GM15510 (cell line): ENCODE data around the gene AKAP1.

Experiments used
- POLR2A ChIP-seq: IDR thresholded peaks from 3 replicates; pipeline ENCODE4 v1.6.1; 2011; ENCODE audit warnings: borderline replicate concordance; ENCODE audit not compliant: insufficient read length; ENCODE audit errors: extremely low read depth

Gene AKAP1

DNA sequence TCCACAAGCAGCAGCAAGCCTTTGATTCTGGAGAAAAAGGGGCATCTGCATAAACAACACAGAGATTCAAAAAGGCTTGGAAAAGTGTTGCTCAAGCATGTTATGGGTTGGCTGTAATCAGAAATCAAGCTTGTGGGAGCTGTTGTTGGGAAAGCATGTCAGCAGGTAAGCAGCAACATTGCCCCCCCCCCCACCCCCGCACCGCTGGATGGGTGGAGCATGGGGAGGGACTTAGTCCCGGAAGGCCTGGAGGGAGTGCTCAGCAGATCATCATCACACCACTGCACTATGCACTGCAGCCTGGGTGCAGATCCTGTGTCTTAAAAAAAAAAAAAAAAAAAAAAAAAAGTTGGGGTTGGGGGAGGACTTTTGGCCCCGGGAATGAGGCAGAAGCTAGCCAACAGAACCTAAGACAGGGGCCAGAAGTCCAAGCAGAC, 16.8 kb upstream of the AKAP1 start:
- no peak for TF ChIP-seq POLR2A

DNA sequence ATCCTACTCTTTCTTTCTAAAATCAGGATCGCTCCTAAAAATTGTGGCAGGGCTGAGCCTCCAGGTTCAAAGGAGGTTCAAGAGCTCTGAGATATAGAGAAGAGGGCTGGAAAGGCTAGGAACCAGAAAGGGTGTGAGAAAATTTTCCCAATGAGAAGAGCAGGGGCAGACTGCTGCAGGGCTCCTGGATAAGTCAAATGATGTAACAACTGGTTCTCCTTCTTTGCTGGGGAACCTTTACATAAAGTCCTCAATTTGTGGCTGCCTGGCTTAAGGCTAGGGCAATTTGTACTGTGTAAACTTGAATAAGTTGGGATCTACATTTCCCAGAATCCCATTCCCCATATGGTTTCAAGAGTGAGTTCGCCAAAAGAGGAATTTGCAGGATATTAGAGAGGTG, 16.3 kb upstream of the AKAP1 start:
- no peak for TF ChIP-seq POLR2A

DNA sequence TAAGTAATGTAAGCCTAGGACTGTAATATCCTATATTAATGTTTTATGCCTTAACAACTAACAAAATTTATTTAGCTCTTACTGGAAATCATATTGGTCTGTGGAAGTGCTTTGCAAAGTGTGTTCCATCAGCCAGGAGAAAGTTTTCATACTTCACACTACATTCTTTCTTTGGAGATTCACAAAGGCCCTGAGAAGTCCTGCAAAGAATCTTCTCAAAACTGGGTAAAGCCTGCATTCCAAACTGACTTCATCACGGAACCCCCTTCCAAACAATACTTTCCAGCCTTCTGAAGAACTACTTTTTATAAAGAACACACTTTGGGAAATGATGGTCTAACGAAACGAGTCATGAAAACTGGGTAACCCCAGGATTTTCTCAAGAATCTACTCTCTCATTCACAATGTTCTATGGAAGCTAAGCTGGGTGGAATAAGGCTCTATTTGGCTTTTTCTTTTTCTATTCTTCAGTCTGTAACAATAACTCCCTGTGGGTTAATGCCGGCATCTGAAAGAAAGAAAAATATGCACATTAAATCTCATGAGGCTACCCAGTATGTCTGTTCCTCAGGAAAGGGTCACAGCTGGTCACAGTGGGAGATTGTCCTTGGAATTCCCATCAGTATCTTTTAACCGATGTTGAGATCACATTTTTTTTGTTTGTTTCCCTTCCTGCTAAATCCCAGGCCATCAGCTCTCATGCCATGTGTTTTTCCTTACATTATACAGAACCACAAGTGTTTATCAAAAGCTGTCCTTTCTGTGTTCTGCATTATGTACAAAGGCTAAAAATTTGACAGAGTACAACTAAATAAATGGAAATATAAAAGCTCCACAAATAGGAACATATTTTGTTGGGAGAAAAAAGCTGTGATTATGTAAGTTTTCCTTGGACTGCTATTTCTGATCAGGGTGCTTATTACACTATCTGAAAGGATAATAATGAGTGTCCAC, 12.8 kb upstream of the AKAP1 start:
- no peak for TF ChIP-seq POLR2A

DNA sequence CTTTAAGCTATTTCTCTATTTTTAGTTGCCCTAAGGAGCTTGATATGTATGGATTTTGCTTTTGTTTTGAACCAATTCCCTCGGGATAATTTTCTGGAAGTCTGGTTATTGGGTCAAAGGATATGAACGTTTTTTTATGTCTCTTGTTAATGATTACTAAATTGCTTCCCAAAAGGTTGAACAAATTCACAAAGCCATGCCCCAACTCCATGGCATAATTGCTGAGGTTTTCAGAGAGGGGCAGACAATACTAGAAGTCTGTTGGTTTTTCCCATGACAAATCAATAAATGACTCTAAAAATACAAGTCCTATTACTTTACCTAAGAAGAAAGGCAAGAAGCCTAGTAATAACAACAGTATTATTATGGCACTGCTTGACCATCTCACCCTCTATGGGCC, 11.4 kb upstream of the AKAP1 start:
- TF ChIP-seq POLR2A = no peak

- no peak for TF ChIP-seq POLR2A
These were observed 9.9 kb upstream of the AKAP1 start for GRCh38 chr17:57075193-57075592.

- TF ChIP-seq POLR2A = no peak
These were observed 9.3 kb upstream of the AKAP1 start for GRCh38 chr17:57075785-57076184.

GRCh38 chr17:57077000-57077399, 8.0 kb upstream of the AKAP1 start:
- no peak for TF ChIP-seq POLR2A

- TF ChIP-seq POLR2A = no peak
These were observed 6.8 kb upstream of the AKAP1 start for GRCh38 chr17:57078274-57078673.

- no peak for TF ChIP-seq POLR2A
These were observed 4.3 kb upstream of the AKAP1 start for GRCh38 chr17:57080718-57081117.

- TF ChIP-seq POLR2A = no peak
These were observed 2.6 kb upstream of the AKAP1 start for GRCh38 chr17:57082441-57082840.

DNA sequence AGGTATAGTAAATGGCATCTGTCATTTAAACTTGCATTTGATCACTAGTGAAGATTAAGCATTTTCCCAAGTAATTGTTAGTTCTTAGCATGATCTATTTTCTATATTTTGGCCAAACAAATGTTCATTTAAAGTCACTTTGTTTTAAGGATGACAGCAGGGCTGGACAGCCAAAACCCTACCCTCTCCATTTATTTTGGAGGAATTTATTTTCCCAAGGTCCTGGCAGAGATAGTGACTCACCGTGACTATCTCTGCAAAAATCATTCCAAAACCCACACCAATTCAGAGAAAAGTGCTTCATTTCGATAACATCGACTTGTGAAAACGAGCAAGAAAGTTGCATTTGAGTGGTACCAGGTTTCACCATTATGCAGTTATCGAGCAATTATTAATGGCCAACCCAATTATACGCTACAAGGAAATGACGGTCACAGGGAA, 665 bp upstream of the AKAP1 start:
- TF ChIP-seq POLR2A = no peak

- TF ChIP-seq POLR2A = peak; percentile 24
These were observed 512 bp downstream of the AKAP1 start for GRCh38 chr17:57085448-57086068.

DNA sequence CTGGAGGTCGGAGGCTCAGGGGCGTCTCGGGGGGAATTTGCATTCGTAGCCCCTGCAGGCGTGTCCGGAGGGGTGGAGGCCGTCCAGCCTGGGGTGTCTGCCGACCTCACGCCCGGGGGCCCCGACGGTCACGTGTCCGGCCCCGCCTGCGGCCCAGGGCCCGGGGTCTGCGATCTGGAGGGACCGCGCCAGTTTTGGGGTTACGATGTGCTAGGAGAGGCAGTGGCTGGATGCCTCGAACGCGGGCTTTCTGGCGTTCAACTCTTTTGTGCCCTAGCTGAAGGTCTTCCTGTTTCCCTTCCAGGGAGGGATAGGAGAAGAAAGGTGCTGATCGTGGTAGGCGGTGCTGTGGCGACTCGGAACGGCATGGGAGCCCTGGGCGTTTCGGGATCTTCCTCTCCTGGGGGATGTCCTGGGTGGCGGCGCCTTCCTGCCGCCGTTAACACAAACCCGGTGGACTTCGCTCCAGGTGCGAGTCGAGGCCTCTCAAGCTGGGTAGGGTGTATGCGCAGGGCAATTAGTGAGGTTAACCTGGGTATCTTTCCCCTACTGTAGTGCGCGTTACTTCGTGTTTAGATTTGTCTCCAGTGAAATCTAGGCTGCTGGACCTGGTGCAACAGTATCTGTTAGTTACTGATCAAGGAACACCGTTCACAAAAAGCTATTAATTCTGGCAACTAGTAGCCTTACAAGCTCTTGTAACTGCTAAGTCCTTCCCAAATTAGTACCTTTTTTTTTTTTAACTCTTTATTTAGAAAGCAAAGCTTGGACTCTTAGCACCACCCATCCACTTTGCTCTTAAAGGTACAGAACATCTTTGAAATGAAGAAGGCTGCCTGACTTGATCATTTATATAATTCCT, 1.3 kb downstream of the AKAP1 start:
- TF ChIP-seq POLR2A = no peak

DNA sequence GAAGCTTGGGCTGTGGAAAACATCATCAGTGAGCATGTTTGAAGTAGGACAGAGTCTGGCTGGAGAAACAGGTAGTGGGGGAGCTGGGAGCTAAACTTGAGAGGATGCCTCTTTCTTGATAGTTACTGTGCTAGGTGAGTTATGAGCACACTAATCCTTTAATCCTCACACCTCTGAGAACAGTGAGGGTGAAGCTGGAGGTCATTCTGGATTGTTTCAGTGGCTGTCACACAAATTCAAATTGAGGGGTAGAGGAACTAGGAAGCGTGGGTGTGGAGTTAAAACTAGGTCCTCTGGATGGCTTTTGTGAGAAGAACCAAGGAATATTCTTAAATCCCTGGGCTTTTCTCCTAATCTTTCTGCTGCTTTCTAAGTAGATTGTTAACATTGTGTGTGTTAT, 3.3 kb downstream of the AKAP1 start:
- TF ChIP-seq POLR2A = no peak

GRCh38 chr17:57089391-57089790, 4.3 kb downstream of the AKAP1 start:
- TF ChIP-seq POLR2A = no peak
